HCT116 (cell line): ENCODE results near the gene RHCE.
"Not testable (repeated sequence)": the region's sequence is repeated elsewhere in the genome, so short reads cannot be mapped to it uniquely, and the experiment has no call there.

Source experiments
- FOSL1 ChIP-seq: IDR thresholded peaks from 2 replicates; pipeline ENCODE4 v1.6.1; 2012; ENCODE audit warnings: low read depth
- POLR2AphosphoS5 ChIP-seq: IDR thresholded peaks from 2 replicates; pipeline ENCODE4 v1.6.1; 2011; ENCODE audit warnings: mild to moderate bottlenecking, low read depth, low read length, moderate library complexity

- TF ChIP-seq POLR2AphosphoS5, FOSL1: not testable (repeated sequence)
Measured at GRCh38 chr1:25383090-25383489, 37.5 kb downstream of the RHCE start.
